Stimulated activated CD4-positive, alpha-beta T cell treated with anti-CD3 and anti-CD28 coated beads, TNF-alpha, amount 100 ng/mL, for 48 hours (primary cell): Measurements from ENCODE around the gene CYP2U1.
"Not testable (repeated sequence)": the region's sequence is repeated elsewhere in the genome, so short reads cannot be mapped to it uniquely, and the experiment has no call there.

Experiments used
- DNase-seq, 3 donors: peaks; one replicate each; pipeline ENCODE4 v3.0.0-alpha.2; 2020; ENCODE audit warnings: low read depth in 3 of 3

Gene CYP2U1

DNA sequence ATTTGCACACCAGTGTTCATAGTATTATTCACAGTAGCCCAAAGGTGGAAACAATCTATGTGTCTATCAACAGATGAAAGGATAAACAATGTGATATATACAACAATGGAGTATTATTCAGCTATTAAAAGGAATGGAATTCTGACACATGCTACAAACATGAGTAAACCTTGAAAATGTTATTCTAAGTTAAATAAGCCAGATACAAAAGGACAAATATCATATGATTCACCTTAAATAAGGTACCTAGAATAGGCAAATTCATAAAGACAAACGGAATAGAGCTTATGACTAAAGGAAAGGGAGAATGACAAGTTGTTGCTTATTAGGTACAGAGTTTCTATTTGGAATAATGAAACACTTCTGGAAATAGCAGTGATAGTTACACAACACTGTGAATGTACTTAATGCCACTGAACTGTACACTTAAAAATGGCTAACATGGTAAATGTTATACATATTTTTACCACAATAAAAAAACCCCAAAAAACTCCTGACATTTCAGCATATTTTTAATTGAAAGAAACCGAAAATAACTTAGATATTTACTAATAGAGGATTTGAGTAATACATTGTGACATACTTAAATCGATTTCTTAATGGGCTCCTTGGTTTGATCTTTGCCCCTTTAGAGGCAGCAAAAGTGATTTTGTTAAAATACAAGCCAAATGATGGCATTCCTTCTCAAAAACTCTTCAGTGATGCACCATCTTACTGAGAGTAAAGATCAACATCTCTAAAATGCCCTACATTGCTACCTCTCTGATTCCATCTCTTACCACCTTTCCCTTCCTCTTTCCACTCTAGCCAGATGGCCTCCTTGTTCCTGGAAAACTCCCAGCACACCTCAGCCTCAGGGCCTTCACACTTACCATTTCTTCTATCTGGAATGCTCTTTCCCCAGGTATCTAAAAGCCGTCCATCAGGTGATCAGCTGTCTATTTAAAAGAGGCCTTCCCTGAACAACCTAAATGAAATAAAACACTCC lies 8.6 kb upstream of the CYP2U1 start:
- no peak for DNase-seq

DNA sequence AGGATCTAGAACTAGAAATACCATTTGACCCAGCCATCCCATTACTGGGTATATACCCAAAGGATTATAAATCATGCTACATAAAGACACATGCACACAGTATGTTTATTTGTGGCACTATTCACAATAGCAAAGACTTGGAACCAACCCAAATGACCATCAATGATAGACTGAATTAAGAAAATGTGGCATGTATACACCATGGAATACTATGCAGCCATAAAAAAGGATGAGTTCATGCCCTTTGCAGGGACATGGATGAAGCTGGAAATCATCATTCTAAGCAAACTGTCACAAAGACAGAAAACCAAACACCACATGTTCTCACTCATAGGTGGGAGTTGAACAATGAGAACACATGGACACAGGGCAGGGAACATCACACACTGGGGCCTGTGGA lies 5.6 kb upstream of the CYP2U1 start:
- not testable (repeated sequence) for DNase-seq

DNA sequence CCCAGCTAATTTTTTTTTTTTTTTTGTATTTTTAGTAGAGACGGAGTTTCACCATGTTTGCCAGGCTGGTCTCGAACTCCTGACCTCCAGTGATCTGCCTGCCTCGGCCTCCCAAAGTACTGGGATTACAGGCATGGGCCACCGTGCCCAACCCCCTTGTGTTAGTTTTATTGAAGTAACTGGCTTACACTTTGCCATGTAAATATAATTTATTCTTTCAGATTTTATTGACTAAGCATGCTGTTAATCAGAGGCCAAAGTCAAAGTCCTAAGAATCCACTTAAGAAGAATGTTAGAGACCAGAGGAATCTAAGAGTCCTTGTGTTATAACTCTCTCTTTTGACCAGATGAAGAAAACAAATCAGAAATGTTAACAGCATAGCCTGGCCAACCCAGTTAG lies 4.5 kb upstream of the CYP2U1 start:
- DNase-seq: not testable (repeated sequence)

DNA sequence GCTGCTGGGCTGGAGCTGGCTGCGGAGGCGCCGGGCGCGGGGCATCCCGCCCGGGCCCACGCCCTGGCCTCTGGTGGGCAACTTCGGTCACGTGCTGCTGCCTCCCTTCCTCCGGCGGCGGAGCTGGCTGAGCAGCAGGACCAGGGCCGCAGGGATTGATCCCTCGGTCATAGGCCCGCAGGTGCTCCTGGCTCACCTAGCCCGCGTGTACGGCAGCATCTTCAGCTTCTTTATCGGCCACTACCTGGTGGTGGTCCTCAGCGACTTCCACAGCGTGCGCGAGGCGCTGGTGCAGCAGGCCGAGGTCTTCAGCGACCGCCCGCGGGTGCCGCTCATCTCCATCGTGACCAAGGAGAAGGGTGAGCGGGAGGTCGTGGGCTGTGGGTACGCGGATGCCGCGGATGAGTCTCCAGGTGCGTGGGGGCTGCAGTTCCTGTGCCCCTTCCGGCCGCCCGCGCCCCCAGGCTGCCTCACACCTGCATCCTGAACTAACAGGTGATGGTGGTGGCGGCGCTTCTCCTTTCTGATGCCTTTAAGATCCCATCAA lies 499 bp downstream of the CYP2U1 start:
- DNase-seq: peak in 1 of 3 donors; percentile 13

DNA sequence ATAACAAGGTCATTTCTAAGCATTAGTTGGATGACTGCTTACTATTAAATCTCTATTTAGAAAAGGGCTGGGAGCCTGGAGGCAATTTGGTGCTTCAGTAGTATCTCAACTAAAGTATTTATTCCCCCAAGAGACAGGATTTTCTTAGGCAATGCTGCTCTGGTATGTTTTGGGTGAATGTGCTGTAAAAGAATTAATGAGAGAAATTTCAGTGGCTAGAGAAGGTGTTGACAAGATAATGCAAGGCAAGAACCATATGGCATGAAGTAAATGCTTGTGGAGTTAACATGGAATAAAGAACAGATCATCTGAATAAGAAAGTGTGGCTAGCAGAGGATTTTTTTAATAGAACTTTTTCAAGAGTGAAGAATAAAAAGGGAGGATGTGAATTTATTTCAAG lies 3.9 kb downstream of the CYP2U1 start:
- no peak for DNase-seq

DNA sequence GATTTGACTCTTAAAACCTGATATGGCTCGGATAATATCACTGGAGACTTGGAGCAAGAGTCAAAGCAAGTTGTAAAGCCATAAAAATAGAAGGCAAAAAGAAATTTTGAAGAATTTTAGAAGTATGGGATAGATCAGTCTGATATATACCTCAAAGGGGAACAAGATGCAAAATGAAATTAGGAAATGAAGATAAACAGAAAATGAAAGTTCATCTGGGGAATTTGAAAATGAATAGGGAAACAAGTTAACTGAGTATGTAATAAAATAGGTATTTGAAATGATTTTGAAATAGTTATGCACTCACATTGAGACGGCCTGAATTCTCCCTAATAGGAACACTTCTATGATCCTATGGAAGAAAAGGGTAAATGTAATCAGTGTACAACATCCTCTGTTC lies 5.7 kb downstream of the CYP2U1 start:
- DNase-seq: no peak

DNA sequence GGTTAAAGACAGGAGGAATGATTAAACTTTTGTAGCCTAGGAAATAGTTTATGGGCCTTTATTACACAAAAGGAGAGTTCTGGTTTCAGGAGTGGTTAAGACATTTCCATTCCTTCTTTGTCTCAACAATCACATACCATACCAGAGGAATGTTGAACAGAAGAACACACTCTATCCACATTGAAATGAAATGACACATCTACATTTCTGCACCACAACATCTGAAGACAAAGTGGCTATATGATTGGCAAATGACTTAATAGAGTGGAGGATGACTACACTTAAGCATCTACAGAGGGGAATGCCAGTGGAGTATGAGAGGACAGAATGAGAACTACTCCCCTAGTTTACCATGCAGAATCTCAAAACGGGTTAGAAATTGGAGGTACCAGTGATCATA lies 8.0 kb downstream of the CYP2U1 start:
- no peak for DNase-seq

DNA sequence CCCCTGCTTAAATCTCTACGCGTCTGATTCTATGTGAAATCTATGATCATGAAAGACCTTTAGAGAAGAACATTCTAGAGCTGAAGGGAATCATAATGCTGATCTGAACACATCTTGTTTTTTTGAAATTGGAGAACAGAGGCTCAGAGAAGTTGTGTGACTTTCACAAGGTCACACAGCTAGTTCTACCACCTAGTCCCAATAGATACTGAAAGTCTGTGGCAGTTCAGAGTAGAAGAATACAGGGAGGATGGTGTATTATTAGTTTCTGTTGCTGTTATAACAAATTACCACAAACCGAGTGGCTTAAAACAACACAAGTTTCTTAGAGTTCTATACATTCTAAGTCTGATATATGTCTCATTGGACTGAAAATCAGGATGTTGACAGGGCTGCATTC lies 14.5 kb downstream of the CYP2U1 start:
- DNase-seq: no peak

DNA sequence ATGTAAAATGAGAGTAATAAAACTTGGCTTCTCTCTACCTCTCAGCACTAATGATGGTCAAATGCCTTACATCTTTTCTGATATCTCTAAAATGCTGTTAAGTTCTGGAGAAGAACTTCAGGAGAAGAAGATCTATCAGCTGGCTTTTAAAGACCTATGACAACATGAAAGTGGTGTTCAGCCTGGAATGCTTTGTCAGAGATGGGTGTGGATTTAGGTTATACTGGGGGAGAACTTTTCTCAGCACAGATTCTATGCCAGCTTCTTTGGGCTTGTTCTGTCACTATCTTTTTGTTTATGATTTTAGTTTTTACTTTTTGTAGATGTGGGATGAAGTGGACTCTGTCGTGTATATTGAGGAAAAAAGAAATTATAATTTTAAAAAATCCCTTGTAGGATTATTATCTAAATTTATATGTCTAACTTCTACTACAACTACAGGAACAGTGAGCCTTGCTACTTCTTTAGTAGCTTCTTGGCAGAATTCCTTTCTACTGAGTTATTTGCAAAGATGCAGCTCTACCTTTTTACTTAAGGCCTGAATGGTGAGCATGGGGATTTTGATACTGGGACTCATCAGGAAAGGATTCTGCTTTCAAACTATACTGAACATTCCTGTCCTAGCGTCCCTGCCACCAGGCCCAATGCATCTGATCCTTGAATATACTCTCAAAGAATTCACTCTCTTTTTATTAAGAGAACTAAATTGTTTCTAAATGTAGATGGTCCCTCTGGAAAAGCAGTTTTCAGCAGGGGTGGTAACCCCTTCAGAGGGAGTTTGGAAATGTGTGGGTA lies 19.6 kb downstream of the CYP2U1 start:
- no peak for DNase-seq

DNA sequence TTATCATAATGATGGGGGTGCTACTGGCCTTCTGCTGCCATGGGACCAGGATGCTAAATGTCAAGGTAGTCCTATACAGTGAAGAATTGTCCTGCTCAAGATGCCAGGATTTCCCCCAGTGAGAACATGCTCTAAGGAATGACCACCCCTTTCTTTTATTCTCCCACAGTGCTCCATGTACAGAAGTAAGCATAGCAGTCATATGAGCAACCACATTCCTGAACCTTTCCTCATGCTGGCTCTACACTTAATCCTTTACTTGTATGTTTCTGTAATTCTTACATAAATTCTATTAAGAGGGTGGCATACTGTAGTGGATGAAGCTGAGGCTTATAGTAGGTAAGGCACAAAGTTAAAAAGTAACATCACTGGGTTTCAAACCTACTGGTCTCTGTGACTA lies 20.2 kb downstream of the CYP2U1 start:
- DNase-seq: no peak

DNA sequence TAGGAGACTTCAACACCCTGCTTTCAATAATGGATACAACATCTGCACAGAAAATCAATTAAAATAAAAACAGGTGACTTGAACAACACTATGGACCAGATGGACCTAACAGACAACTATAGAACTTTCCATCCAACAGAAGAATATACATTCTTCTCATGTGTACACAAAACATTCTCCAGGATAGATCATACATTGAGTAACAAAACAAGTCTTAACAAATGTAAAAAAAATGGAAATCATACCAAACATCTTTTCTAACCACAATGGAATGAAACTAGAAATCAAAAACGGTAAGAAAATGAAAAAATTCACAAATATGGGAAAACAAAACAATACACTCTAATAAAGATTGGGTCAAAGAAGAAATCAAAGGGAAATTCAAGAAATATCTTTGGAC lies 24.7 kb downstream of the CYP2U1 start:
- no peak for DNase-seq

DNA sequence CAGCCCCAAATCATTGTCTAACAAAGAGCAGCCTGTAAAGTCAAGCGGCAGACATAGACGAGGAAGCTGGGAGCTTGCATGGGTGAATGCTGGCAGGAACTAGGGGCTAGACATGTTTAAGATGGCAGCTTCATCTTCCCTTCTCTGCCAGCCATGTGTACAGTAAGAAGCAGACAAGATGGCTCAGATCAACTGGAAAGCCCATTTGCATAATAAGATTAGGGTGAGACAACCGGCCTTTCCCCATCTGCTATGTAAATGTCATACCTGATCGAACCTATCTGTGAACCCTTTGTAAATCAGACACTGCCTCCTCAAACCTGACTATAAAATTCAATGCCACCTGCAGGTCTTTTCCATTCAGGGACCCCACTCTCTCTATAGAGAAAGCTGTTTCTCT lies 35.6 kb downstream of the CYP2U1 start:
- no peak for DNase-seq

DNA sequence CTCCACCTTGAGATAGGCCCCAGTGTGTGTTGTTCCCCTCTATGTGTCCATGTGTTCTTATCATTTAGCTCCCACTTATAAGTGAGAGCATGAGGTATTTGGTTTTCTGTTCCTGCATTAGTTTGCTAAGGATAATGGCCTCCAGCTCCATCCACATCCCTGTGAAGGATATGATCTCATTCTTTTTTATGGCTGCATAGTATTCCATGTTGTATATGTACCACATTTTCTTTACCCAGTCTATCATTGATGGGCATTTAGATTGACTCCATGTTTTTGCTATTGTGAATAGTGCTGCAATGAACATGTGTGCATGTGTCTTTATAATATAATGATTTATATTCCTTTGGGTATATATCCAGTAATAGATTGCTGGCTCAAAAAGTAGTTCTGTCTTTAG lies 36.2 kb downstream of the CYP2U1 start:
- DNase-seq: not testable (repeated sequence)

DNA sequence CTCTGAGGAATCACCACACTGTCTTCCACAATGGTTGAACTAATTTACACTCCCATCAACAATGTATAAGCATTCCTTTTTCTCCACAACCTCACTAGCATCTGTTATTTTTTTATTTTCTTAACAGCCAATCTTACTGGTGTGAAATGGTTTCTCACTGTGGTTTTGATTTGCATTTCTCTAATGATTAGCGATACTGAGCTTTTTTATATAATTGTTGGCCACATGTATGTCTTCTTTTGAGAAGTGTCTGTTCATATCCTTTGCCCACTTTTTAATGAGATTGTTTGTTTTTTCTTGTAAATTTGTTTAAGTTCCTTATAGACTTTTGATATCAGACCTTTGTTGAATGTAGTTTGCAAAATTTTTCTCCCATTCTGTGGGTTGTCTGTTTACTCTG lies 36.6 kb downstream of the CYP2U1 start:
- DNase-seq: not testable (repeated sequence)

DNA sequence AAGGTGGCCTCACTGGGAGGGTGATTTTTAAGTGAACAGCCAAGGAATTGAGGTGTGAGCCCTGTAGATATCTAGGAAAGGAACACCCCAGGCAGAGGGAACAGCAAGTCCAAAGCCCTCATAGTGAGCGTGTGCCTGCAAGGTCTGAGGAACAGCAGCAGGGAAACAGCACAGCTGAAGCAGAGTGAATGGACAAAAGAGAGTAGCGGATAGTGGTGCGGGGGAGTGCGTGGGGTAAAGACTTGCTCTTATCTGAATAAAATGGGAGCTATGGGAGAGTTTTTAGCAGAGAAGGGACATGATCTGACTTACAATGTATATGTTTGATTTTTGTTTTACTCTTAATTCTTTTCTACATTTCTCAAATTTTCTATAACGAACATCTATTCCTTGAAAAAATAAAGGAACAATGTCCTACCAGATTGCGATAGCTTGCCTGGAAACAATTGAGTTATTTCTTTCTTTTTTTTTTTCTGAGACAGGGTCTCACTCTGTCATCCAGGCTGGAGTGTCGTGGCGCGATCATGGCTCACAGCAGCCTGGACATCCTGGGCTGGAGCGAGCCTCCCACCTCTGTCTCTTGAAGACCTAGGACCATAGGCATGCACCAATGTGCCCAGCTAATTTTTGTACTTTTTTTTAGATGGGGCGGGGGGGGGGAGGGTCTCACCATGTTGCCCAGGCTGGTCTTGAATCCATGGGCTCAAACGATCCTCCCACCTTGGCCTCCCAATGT lies 38.9 kb downstream of the CYP2U1 start:
- DNase-seq: no peak

DNA sequence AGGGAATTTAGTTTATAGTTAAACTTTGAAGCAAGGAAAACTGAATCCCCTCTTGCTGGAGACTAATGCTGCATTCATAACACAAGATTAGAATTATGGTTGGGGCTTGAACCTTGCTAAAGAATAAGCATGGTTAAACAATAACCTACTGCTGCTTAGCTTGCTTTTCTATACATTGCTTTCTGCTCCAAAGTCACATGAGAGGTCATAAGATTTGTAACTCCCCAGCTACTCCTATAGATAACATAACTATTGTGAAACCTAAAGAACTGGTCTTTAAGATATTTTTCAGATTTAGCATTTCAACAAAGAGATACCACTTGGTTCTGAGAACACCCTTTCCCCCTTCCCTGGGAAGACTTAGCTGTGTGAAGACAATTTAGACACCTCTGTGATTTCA lies 41.3 kb downstream of the CYP2U1 start:
- DNase-seq: no peak

DNA sequence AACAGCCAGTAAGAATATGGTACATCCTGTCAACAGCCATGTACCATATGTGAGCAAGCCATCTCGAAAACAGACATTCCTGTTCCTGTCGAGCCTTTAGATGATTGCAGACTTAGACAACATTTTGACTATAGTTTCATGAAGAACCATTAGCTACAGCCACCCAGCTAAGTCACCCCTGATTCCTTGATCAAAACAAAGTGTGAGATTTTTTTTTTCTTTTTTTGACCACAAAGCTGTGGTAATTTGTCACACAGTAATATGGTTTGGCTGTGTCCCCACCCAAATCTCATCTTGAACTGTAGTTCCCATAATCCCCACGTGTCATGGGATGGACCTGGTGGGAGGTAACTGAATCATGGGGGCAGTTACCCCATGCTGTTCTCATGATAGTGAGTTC lies 43.2 kb downstream of the CYP2U1 start:
- DNase-seq: no peak

DNA sequence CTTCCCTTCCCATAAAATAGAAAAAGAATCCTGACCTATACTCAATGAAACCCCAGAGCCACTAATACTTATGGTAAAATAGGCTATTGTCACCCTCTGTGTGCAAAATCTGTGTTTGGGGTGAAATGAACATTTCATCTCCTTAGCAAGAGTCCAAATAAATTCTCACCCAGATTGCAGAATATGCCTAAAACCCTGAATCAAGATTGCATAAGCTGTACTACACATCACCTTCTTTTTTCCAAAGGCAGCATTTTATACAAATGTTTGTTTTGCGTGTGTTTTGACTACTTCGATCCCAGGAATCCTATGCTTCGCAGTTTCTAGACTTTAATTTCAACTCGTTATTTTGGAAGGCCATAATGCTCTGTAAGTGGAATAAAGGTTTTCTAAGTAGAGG lies 46.1 kb downstream of the CYP2U1 start:
- DNase-seq: no peak

DNA sequence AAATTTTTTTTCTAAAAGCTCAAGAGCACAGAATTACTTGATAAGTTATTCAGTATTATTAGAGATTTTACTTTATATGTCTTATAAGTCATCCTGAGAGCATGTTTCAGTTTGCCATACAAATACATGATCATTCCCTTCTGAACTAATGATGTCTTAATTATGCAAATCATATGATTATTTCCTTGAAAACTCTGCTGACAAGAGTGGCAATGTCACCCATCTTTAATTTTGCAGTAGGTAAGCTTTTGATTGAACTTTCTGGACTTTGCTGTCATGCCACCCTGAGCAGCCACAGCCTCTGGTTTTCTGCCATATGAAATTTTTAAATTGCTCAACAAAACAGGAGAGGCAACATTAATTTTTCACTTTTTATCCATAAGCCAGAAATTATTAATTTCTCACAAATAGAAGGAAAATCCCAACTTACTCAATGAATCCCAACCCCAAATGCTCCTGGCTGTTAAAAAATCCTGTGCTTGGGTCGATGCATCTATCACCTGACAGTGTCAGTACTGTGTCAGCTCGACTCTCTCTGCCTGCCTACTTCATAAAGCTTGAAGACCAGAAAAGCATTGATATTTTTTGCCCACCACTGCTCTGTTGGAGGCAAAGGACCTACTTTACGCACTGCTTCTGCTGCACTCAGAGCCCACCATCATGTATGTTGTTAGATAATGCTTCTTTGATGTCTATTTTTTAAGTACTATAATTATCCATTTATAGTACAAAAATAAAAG lies 46.8 kb downstream of the CYP2U1 start:
- DNase-seq: no peak

DNA sequence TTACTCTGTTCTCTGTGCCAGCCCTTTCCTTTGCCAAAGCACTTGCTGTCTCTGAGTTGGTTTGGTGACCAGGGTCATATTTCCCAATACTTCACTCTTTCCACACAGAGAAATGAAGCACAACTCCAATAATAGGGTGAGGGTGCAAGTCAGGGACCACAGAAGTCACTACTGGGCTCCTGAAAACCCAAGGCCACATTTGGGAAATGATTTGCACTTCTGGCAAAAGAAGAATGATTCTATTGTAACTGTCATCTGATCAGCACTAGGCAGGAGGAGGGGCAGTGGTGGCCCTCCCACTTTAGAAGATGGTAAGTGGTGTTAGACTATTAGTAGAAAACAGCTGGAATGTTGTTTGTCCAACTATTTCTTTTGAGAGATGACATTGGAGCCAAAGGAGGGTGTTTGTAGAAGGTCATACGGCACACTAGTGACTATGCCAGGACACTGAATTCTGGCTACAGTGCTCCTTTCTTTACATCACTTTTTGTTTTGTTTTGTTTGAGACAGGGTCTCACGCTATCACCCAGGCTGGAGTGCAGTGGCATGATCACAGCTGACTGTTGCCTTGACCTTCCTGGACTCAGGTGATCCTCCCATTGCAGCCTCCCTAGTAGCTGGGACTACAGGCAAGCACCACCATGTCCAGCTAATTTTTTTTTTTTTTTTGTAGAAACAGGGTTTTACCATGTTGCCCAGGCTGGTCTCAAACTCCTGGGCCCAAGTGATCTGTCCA lies 47.5 kb downstream of the CYP2U1 start:
- no peak for DNase-seq
